NCI-H345 treated with DMSO at 0.1 percent for 48 hours (cell line): ENCODE data around the gene CATSPER3.

Source experiments
- DNase-seq: peaks from one replicate; lab custom pipeline; 2025; ENCODE audit not compliant: unreplicated experiment; lab: John Stamatoyannopoulos, UW

CATSPER3 gene

DNA sequence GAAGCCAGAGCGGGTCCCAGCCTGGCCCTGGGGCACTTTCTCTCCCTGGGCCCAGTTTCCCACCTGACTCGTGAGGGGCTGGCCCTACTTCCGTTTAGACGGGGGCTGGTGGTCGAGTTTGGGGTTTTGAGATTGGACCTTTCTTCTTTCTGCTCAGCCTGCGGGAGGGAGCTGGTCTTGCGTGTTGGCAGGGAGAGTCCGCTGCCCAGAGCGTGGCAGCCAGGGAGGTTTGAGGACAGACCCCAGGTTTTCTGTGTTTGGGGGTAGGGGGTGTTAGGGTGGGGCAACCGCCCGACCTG, 72.3 kb downstream of the CATSPER3 start:
- DNase-seq, result no peak

DNA sequence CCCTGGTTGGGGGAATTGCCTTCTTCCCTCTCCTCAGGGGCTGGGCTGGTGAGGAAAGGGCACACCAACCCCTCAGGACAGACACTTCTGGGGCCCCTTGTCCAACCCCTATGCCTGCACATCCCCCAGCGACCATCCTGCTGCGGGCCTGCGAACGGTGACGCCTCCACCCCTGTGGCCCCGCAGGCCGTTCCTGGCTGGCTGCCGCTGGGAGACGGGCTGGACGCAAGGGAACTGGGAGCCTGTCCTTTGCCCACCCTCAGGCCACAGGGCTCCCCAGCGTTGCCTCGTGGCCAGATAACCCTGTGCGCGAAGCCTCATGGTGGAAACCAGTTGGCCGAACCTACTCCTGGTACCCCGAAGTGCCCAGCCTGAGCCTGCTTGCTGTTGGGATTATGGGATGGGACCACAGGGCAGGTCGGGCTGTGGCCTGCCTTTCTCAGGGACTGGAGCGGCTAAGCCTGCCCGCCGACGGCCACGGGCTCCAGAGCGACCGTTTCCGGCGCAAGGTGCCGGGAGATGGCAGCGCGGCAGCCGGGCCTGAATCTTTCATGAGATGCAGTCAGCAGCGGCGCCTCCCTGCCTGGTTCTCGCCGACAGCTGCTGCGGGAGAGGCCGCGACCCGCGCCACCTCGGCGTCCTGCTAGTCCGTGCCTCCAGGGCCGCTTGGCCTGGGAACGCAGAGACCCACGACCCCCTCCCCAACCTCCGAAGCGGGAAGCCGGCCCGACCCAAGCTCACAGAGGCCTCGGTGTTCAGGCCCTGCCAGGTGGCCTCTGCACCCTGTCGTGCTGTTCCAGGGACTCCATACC, 72.8 kb downstream of the CATSPER3 start:
- no peak for DNase-seq

DNA sequence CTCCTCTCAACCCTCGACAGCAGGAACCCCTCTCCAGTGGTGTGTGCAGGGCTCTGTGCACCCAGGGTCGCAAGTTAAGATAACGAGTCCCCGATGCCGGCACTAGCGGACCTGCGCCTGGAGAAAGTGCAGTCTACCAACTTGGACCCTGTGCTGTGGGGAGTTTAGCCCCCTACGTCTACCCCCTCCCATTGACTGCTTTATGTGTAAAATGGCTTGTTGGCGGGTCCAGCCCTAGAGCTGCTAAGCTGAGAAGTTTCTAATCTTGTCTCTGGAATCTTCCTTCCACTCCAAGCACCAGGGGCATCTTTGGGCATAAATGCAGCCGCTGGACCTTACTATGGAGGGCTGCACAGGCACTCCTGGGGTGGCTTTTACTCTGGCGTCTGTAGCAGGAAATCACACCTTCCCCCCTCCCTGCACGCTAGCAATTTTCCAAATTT, 73.5 kb downstream of the CATSPER3 start:
- DNase-seq, result no peak

DNA sequence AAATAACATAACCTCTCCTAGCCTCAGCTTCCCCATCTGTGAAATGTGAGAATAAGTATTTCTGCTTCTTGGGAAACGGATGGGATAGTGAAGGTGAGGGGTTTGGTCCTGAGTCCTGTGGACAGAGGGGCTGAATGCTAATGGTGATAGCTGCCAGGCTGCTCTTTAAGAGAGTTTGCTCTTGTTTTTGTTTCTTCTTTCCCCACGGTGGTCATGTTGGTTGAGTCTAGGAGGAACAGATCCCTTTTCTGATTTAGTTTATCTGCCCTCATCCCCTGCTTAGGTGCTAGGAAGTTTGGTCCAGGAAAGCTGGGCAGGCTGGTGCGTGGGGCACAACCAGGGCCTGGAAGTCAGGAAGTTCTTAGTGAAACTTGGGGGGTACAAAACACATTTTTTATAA, 74.0 kb downstream of the CATSPER3 start:
- DNase-seq, result no peak

DNA sequence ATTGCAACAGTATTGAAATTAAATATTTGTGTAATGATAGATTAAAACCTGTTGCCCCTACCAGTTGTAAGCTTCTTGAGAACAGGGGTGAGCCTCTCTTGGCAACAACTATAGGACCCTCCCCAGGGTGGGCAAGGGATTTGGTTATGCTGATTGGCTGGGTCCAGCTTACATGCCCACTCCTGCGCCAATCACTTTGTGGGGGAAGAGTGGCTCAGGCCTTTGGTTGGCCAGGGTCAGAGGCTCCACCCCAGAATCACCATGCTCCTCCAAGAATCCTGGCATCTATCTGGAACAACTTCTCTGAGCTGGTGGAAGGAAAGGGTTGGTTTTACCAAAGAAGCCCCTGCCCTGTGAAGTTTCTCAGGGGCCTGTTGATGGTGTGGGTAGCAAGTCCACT, 74.9 kb downstream of the CATSPER3 start:
- no peak for DNase-seq

DNA sequence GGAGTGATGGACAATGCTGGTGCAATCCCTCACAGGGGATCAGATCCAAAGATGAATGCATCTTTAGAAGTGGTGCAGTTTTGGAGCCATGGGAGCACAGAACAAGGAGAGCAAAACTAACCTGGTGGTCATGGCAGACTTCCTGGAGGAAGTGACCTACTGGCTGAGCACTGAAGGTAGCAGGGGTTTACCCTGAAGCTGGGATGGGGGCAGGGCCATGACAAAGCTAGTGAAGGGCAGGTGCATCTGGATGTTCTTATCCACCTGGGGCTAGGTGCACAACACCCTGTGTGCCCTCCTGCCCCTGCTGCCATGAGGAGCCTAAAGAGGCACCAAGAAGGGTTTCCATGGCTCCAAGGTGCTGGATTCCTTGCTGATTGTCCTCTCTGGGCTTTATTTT, 77.8 kb downstream of the CATSPER3 start:
- no peak for DNase-seq

DNA sequence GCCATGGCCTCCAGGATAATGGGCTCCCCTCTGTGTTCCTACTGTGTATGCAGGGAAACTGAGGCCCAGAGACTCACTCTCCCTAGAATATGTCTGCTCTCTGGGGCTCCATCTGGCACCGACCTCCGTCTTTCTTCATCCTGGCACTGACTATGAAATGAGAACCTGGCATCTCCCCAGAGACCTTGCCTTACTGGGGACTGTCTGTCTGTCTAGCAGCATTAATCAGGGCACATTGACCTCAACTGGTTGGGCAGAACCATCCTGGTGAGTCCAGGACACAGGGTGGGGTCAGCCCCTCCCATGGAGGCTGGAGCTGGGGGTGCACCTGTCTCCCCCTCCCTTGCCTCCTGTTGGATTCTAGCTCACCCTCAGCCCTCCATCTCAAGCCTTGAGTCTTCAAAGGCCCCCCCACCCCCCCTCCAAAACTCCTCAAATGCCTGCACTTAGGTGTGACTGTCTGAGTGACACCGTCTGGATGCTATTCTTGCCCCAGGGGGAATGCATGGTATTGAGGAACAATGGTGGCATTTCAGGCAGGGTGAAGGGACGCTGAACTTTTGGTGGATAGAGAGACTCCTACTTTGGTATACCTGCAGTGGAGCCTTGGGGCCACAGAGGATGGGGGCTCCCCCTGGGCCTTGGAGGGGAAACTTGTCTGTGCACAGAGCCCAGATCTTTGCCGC, 79.1 kb downstream of the CATSPER3 start:
- no peak for DNase-seq

DNA sequence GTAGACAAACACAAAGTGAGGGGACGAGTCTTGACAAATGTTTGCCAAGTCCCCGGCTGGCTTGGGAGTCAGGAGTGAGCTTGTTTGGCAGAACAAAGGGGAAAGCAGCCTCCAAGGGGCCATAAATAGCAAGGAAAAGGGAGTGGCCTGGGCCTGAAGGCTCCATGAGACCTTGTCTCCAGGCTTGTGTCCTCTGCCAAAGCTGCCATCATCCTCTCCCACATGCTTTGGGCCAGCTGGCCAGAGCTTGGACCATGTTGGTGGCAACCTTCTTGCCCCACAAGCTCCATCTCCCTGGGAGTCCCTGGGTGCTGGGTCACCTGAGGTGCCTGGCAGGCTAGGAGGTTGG, 79.6 kb downstream of the CATSPER3 start:
- no peak for DNase-seq

DNA sequence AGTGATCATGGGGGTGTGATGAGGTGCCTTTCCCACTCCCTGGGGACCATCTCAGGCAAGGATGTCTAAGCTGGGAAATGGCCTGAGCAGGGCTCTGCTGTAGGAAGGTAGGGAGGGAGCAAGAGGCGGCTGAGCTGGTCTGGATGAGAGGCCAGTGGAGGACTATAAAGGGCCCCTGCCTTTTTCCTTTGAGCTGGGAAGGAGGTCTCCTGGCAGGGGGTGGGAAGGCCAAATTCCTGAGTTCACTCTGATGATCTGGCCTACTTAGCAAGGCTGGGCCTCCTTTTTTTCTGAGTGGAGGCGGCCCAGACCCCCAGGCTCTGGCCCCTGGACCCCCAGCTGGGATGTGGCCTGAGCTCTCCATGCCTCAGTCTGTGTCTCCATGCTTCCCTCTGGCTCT, 80.6 kb downstream of the CATSPER3 start:
- no peak for DNase-seq

DNA sequence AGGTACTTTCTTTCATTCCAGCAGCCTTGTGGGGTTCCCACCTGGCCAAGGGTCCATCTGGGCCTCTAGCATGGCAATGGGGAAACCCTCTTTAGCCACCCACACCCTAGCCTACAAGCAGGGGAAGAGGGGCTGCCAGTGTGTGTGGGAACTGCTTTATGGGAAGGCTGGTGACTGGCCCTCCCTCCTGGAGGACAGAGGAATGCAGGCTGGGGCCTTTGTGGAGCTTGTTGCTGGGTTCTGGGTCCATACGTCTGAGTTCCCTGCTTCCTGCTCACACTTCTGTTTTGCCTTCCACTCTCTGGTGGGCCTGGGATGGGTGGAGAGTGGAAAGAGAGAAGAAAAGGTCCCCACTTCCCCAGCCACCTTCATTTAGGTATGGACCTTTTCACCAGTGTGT, 81.2 kb downstream of the CATSPER3 start:
- no peak for DNase-seq

DNA sequence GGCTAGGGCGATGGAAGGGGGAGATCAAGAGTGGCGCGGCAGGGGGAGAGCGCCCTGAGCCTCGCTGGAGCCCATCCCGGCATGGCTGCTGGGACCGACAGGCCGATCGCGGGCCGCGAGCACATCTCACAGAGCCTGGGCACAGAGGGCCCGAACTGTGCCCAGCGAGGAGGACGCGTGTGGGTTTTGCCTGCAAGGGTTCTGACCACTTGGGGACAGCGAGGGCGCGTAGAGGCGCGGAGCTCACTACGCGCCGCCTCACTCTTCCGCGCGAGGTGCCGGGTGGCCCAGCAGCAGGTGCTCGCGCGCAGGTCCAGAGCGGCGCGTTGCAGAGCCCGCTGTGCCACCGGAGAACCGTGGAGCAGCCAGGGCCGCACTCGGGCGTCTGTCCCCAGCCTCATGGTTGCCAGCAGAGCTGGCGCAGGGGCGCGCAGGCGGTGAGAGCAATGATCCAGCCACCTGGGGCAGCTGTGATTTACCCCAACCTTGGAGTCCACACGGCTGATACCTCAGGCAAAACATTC, 82.6 kb downstream of the CATSPER3 start:
- DNase-seq, result no peak

DNA sequence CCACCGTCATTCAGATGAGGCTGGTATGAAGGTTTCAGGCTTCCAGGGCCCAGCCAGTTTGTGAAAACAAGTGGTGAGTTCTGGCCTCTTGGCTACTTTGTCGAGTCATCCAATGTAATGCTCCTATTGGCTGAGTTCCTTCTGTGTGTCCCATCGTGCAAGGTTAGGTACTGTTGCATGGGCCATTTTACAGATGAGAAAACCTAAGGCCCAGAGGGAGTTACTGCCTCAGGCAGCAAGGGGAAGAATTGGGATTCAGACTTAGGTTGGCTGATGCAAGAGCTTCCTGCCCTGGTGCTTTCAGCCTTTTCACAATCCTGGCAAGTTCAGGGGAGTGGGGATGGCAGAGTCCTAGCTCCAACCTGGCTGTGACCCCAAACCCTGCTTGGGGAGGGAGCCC, 83.7 kb downstream of the CATSPER3 start:
- DNase-seq, result no peak

DNA sequence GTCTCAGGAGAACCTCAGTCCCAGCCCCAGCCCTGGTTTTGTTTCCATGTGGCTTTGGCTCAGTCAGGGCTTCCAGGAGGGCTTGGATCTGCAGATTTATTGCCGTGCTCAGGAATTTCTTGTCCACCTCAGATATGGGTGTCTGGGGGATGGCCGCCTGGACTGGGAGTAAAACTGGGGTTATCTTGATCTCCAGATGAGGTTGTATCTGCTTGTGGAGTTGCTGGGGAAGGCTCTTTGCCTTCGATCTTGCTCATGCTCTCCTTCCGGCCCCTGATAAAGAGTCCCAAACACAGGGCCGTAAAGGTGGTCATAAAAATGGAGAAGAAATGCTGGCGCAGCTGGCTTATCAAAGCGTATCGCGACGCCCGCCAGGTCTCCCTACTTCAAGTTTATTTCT, 84.2 kb downstream of the CATSPER3 start:
- DNase-seq, result no peak

DNA sequence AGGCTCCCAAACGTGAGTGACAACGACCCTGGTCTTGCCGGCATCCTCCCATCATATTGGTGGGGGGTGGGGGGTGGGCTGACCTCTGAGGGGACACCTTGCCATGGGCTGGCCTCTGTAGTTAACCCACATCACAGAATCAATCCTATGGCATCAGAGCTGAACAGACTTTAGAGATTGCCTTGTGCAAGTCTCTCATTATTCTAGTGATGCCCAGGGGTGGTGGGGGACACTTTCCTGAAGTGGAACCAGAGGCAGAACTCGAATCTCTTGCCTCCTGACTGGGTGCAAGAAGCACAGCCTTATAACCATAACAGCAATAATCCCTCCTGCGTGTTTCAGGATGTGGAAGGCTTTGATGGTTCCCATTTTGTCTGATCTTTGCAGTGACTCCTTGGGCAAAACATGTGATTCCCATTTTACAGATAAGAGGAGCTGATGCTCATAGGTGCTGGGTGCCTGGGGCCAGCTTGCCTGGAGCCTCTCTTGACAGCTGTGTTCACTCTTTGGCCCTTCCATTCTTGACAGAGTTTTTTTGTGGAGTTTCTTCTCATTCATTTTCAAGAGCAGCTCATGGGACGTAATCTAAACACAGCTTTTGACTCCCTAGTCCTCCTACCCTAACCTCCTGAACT, 84.9 kb downstream of the CATSPER3 start:
- DNase-seq, result no peak

DNA sequence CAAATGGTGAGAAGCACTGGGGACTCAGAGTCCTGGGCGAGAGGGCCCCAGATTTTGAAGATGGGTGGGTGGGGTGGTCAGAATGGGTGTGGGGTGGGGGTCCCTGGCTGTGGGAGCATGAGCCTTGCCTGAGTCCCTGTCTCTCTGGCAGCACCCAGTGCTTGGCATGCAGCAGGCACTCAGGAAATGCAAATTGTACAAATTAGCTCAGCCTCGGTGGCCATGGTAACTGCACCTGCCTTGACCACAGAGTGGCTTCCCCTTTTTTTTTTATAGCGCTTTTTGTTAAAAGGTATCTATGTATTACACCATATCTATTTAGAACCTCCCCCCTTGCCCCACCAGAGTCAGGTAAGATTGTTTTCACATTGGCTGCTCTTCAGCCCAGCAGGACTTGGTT, 85.6 kb downstream of the CATSPER3 start:
- no peak for DNase-seq

DNA sequence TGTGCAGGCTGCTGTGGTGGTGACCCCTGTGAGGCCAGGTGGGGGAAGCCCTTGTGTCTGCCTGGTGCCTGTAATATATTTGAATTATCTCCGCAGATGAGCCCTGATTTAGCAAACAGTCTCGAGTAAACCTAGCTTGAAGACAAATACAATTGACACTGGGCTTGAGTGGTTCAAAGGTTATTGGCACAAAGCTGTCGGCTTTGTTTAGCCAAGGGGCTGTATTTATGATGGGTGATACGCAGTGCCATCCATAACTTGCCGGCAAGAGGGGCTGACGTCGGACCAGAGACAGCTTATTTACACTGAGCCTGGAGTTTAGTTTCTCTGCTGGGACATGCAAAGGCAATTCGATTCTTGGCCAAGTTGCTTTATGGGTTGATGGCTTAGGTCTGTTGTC, 86.3 kb downstream of the CATSPER3 start:
- no peak for DNase-seq

DNA sequence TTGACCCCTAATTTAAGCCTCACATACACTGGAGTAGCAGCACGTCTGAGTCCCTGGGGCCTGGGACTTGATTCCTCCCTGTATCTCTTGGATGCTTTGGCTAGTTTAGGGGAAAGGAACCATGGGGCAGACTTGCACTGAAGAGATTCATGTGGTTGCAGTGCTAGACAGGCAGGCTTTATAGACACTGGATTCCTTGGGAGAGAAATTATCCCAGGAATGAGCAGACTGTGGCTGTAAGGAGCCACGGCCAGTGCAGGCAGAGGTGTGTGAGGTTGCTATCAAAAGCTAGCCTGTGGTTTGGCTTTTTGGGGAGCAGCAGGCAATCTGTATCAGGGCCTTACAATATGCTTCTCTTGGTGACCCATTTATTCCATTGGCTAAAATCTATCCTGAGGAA, 86.8 kb downstream of the CATSPER3 start:
- DNase-seq, result no peak

DNA sequence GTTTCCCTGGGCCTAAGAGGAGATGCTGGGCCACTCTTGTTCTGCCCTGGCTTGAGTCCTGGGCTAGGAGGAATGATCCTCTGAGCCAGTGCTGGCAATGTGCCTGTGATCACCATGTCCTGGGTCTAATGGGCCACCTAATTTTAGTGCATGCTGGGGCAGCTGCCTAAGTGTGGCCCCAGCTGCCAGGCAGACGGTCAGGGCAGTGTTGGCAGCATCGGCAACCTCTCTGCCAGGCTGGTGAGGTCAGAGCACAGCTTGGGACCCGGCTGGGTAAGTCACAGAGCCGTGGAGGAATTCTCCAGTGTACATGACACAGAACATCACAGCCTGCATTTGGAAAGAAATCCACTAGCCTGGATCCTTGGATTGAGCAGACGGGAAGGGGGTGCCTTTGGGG, 87.7 kb downstream of the CATSPER3 start:
- no peak for DNase-seq

DNA sequence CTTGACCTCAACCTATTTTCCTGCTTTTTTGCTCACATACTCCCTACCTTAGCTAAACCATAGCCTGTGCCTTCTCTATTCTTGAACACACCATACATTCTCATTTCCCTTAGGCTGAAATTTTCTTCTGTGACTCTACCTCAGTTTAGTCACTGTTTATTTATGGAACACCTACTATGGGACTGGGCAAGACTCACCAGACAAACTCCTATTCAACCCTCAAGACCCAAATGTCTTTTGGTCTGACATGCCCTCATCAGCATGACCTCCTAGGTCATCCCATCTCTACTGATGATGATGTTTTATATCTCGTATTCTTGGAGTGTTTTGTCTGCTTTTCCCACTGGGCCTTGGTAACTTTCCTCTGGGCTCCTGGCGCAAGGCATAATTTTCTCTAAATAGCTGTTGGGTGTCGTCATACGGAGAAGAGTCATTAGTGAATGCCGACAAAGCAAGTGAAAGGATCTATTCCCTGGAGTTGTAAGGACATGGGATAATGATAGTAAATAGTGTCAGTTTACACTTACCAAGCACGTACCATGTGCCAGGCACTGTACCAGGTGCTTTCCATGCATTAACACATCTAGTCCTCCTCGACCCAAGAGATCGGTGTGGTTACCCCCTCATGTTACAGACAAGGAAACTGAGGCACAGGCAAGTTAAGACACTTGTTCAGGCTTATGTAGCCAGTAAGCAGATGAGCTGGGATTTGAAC, 88.8 kb downstream of the CATSPER3 start:
- no peak for DNase-seq

DNA sequence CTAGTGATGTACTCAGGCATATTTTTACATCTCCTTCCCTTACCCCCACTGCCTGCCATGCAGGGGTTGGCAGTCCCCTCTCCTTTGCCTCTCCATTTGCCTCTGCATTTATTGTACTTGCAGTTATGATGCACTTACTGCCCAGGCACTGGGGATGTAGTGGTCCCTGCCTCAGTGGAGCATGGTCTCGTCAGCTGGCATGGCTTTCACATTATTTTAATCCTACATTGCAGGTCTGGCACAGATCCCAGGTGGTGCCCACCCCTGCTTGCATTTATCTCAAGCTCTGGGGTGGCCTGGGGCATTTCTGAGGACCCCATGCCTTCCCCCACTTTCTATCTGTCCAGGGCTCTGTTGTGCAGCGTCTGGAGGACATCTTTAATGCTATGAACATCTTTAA, 89.5 kb downstream of the CATSPER3 start:
- DNase-seq, result no peak

DNA sequence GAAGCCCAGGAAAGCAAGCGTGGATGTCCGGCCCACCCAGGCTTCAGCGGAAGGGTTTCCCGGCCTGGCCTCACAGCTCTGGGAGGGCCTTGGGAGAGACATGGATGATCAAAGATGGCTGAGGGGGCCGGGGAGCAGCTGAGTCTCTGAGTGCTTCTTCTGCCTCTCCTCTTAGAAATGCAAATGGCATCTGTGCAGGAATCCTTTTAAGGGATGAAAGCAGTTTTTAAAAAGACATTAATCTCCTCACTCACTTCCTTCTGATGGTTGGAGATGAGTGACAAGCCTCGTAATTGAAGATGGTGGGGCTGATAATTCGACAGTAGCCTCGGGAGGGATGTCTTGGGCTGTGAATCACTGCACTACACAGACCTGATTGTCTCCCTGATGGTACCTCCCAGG, 90.6 kb downstream of the CATSPER3 start:
- DNase-seq, result no peak
